ENCODE measurements around the gene RMRP.

- TF ChIP-seq GATA3 (IDR thresholded peaks at IDR 0.05; ENCODE audit: low read depth, low read length): no peak
- TF ChIP-seq GATA2 (IDR thresholded peaks at IDR 0.05; ENCODE audit: low read depth, low read length): no peak
Measured at GRCh38 chr9:35685506-35685905, 27.7 kb upstream of the RMRP start.
